NCI-H345 (cell line): Measurements from ENCODE around the gene OPN5.

Source experiments
- DNase-seq: peaks from one replicate; lab custom pipeline; 2025; lab: John Stamatoyannopoulos, UW

The OPN5 gene

DNA sequence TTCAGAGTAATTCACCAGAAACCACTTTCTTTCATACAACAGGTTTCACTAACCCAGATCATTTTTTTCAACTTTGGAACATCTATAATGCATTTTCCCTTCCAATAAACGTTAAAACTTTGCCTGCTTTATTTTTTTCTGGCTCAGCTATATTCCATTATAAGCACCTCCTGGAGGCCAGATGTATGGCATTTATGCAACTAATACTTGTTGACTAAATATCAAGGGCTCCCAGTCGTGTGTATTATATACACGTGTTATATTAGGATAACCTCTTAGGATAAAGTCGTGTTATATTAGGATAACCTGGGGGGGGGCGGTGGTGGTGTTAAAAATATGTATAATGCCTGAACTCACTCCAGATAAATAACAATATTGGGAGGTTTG is 6.7 kb downstream of the OPN5 start:
- DNase-seq = no peak

GRCh38 chr6:47789553-47789952 is 7.7 kb downstream of the OPN5 start:
- peak; percentile 11 for DNase-seq

DNA sequence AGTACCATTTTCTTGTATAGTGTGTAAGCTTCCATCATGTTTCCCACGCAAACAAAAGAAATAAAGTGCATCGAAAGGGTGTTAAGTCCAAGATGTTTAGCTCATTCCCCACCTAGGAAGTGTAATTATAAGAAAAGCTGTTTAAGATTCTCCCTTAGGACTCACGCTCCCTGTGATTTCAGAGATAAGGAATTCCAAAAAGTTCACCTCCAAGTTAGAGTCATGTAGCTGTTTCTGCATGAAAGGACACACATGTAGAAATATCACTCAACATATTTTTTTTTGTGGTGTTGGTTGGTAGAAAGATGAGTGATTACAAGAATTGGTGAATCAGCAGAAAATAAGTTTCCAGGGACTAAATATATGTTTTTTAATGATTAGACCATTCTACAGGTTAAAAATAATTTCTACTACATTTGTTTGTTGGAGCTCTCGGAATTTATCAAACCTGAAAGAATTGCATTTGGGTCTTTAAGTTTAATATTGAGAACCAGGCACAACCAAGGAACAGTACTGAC is 10.4 kb downstream of the OPN5 start:
- no peak for DNase-seq

GRCh38 chr6:47794577-47795135 is 12.8 kb downstream of the OPN5 start:
- DNase-seq = no peak

DNA sequence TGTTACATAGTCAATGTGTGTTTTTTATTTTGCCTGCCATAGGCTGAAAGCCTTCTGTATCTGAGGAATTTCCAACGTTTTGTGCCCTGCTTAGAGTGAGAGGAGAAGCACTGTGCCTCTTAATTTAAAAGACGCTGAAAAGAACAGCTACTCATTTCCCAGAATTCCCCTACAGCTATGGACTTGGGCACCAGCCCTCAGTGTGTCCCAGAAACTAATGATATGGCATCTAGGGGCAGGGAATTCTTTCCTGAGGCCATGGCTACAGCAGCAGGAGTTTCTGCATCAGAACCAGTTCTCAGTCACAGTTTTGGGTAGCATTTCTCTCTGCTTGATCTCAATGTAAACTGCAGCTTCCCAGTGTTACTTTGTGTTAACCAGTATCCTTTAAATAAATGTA is 20.2 kb downstream of the OPN5 start:
- no peak for DNase-seq

DNA sequence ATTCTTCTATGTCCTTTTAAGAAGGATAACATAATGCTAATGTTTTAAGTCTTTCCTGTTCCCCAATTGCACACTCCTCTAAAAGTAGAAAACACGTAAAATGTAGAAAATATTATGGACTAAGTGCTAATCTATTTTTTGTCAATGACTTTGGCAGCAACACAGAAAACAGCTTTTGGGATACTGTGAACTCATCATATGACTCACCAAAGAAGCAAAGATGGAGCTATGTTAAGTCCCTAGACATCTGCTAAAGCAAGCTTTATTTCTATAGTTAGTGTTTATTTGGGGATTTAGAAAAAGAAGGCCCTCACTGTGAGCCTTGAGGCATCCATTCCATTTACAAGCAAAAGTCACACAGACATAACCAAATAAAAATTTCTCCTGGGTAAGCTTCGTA is 23.0 kb downstream of the OPN5 start:
- DNase-seq = no peak

- no peak for DNase-seq
These were observed 28.0 kb downstream of the OPN5 start for GRCh38 chr6:47809873-47810272.

DNA sequence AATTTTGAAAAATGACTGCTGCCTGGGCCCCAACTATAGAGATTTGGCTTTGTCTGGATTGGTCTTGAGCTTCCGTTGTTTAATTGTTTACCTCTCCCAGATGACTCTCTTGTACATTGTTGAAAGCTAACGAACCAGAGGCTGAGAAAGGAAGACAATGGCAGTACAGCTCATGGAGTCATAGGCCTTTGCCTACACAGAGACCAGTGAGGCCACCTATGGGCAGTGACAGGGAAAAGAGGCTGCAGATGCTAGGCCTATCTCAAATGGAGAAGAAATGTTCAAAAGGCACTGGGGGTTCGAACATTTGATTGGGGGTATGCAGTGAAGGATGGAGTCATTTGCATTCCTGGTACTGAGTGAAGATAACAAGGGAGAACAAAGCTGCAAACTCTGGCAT is 29.1 kb downstream of the OPN5 start:
- no peak for DNase-seq

DNA sequence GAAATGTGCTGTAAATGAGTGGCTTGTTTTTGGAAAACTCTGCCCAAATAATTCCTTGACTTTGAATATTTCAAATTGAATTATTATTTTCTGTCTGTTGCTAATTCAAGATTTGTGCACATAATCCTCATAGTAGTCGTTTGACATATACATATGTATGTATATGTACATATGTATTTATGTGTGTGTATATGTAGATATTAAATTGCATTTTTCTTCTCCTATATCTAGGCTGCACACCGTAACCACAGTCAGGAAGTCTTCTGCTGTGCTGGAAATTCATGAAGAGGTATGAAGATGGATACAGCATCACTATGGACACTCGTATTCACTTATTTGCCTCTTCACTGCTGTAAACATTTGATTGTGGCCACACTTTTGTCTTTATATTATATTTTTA is 29.6 kb downstream of the OPN5 start:
- DNase-seq = no peak

- no peak for DNase-seq
These were observed 35.9 kb downstream of the OPN5 start for GRCh38 chr6:47817749-47818148.

DNA sequence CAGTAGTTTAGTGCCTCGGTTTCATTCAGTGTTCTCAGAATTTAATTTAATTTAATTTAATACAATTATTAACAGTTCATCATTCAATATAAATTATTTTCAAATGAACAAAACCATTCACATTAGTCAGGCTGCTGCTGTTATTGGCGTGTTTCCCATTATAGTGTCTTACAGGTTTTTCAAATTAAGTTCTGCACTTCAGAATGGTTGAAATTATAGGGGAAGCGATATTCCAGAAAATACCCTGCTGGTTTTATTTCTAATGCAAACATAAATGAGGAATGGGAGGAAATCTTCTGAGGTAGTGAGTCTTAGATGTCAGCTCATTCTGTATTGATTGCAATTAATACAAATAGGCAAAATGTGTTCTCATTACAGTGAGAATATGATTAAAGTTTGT is 37.6 kb downstream of the OPN5 start:
- no peak for DNase-seq

DNA sequence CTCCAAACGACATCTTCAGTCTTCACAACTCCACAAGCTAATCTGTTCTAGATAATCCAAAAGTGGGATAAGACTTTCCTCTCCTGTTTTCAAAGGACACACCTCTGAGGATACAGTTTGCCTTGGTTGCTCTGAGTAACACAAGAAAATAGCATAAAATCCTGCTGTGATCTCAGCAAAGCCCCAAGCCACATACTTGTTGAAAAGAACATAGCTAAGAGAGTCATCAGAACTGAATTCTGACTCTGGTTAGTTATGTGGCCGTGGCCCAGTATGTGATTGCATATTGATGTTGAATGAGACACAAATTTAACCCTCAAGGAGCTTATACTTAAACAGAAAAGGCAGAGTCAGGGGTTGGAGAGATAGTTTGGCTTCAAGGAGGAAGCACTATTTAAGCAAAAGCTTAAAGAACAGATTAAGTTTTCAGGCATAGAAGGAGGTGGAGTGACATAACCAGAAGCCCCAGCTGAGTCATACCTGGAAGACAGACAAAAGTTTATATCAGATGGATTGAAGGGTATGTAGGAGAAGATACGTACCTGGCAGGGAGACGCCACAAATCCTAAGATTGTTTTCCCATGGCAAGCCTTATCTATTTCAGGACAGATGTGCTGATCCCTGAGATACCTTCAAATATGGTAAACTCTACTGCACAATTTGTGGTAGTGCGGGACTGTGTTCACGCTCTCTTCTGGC is 41.2 kb downstream of the OPN5 start:
- DNase-seq = no peak

DNA sequence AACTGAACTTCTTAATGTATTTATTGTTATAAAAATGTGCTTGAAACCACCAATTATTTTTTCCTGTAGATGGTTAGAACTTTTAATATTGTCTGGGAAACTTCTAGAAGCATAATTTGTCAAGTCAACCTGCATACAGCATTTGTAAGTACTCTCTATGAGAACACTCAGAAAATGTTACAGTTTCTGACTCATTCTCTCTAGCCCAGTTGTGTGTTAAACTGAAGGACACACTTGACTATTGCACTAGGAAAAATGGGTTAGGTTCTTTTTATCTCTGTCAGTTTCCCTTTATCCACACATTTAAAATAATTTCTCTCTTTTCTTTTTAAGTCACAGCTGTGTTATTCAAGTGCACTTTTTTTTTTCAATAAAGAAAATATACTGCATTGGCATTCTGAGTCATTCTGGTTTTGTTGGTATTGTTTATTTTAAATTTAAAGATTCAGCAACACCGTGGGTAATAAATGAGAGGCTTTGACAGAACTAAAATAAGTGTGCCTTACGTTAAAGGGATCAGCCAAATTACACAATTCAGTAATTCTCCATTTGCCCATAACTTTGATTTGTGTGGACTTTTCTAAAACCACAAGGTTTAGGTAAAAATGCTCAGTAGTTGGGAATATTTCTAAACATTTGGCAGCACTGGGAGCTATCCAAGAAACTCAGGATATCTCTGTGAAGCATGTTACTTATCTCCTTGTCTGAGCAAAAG is 50.7 kb downstream of the OPN5 start:
- DNase-seq = no peak

DNA sequence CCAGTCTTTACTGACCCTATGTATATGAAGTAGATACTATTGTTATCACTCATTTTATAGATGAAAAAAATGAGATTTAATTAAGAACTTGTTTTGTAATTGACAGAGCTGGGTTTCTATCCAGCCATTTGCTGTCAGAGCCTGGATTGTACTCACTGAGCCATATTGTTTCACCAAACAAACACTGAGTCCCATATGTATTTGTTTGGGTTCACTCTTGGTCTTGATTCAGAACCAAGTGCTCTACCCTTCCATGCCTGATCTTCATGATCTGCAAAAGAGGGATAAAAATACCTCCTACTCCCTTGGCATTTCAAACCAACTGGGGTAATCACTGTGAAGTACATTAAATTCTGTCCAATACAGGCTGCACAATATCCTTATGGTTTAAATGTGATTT is 52.4 kb downstream of the OPN5 start:
- no peak for DNase-seq

DNA sequence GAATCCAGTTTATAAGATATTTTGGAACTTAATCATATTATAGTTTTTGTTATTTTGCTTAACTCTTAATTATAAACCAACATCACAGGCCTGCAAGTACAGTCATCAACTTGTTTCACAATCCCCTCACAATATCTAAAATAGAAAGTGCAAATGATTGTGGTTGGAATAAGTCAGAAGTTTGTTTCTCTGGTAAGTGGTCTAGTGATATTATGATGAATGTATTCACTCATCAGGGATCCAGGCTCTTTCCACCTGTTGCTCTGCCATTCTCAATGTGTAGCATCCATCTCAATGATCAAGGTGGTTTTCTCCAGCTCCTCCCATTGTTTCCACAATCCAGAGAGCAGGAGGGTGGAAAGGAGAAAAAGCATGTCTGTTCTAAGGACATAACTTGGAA is 54.2 kb downstream of the OPN5 start:
- DNase-seq = no peak

GRCh38 chr6:47836639-47837038 is 54.8 kb downstream of the OPN5 start:
- no peak for DNase-seq

GRCh38 chr6:47839645-47840044 is 57.8 kb downstream of the OPN5 start:
- DNase-seq = no peak

GRCh38 chr6:47844881-47845280 is 63.0 kb downstream of the OPN5 start:
- no peak for DNase-seq

DNA sequence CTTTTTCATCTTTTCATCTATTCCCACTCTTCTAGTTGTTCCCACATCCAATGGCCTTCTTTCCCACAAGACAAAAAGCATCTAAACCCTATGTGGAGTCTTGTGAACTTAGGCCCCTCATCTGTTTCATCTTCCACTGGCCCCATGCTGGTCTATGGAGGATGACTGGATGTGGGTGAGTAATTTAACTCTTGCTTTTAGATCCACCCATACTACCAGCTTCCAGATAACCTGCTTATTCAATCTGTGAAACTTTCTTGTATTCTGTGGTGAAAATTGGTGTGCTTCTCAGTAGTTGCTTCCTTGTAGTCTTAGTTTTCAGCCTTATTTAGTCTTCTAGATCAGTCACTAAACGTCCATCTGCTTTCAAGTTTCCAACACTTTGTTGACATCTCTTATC is 64.9 kb downstream of the OPN5 start:
- DNase-seq = no peak

GRCh38 chr6:47851091-47851490 is 69.3 kb downstream of the OPN5 start:
- no peak for DNase-seq

DNA sequence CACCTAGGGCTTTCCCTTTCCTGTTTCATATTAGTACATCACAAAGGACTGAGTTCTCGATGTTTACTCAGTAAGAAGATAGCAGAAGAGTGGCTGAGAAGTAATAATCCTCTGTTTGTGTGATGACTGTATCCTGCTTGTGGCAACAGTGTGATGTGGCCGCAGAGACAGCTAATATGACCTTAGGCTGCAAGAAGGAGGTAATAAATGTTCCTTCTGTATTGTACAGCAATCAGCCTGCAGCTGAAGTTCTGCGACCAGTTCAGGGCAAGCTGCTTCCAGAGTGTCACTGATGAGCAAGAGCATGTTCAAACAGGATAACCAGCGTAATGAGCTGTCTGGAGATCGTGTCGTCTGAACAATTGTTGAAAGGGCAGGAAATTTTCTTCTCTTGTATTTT is 70.9 kb downstream of the OPN5 start:
- peak; percentile 44 for DNase-seq

DNA sequence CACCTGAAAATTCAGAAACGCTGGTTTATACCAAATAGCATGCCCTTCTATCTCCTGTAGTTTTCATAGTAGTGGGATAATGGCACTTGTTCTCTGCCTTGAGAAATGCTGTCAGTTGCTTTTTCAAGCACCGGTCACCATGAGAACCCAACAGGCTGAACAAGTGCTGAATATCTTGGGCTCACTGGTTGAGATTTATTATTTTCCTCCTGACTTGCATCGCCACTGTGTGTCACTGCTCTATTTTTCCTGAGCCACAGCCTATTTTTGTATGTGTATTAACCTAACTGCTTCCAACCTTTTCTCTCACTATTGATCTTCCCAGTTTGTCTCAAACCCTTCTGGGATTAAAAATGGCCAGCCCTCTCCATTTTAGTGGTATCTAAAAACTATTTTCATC is 71.9 kb downstream of the OPN5 start:
- DNase-seq = no peak

GRCh38 chr6:47854971-47855370 is 73.1 kb downstream of the OPN5 start:
- no peak for DNase-seq
